NB4 (cell line): ENCODE measurements around the gene BNC2.

Experiments used
- DNase-seq: peaks from one replicate; pipeline ENCODE4 v3.0.0; 2010; ENCODE audit warnings: low read depth
- H3K4me3 ChIP-seq: one replicate; pipeline ENCODE4 v1.5.1; 2011; ENCODE audit warnings: mild to moderate bottlenecking, low read depth, low read length, moderate library complexity
- MYC ChIP-seq: IDR thresholded peaks from 2 replicates; pipeline ENCODE4 v1.6.1; 2011; ENCODE audit warnings: low read depth, low read length
- POLR2A ChIP-seq: IDR thresholded peaks from 2 replicates; pipeline ENCODE4 v1.6.1; 2011; ENCODE audit warnings: mild to moderate bottlenecking; ENCODE audit not compliant: insufficient read length; ENCODE audit errors: extremely low read depth
- TF ChIP-seq, protein P1 (sequence below): IDR thresholded peaks from one replicate; pipeline ENCODE4 v1.5.1; 2012; ENCODE audit warnings: low read depth, low read length
- TF ChIP-seq, protein P2 (sequence below): IDR thresholded peaks from 2 replicates; pipeline ENCODE4 v1.6.1; 2011; ENCODE audit warnings: low read depth, low read length

The BNC2 gene

DNA sequence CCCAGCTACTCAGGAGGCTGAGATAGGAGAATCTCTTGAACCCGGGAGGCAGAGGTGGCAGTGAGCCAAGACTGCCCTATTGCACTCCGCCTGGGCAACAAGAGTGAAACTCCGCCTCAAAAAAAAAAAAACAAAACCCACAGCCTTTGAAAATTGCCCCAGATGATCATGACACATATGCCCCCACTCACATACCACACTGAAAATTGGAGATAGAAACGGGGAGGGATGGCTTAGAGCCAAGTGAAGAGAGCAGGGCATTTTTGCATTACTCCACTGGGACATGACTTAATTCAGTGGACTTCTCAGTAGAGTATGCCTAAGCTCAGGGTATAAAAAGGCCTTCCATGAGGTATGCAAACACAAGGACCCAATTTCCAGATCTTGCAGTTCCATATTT is 309.3 kb downstream of the BNC2 start:
- no peak overlapping the region for H3K4me3 ChIP-seq
- no peak for DNase-seq
- no peak for TF ChIP-seq POLR2A
- TF ChIP-seq, protein P1, sequence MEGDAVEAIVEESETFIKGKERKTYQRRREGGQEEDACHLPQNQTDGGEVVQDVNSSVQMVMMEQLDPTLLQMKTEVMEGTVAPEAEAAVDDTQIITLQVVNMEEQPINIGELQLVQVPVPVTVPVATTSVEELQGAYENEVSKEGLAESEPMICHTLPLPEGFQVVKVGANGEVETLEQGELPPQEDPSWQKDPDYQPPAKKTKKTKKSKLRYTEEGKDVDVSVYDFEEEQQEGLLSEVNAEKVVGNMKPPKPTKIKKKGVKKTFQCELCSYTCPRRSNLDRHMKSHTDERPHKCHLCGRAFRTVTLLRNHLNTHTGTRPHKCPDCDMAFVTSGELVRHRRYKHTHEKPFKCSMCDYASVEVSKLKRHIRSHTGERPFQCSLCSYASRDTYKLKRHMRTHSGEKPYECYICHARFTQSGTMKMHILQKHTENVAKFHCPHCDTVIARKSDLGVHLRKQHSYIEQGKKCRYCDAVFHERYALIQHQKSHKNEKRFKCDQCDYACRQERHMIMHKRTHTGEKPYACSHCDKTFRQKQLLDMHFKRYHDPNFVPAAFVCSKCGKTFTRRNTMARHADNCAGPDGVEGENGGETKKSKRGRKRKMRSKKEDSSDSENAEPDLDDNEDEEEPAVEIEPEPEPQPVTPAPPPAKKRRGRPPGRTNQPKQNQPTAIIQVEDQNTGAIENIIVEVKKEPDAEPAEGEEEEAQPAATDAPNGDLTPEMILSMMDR: no peak
- TF ChIP-seq, protein P2, sequence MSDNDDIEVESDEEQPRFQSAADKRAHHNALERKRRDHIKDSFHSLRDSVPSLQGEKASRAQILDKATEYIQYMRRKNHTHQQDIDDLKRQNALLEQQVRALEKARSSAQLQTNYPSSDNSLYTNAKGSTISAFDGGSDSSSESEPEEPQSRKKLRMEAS: no peak
- TF ChIP-seq MYC: no peak

DNA sequence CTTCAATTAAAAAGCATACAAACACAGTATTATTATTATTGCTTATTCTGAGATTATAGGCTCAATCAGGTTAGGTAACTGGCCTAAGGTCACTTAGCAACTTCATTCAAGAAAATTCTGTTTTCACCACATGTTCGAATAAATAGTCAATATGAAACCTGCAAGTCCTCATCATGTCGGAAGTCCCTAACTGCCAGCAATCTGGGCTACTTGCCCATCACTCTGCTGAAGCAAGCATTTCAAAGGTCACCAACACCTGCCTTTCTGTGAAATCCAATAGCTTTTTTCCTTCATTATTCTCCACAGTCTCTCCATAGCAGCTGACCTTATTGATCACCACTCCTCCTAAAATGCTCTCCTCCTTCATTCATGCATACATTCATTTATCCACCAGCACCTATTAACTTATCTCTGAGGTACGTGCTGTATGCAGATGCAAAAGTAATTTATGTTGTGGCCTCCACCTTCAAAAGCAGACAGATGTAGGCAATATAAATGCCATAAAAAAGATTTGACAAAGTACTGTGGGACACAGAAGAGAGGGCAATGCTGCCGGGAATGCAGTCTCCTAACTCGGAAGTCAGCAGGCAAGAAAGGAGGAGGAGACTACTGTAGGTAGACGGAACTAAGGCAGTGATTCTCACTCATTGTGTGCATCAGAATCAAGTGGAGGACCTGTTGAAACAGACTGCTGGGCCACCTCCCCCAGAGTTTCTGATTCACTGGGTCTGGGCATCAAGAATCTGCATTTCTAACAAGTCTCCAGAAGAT is 310.9 kb downstream of the BNC2 start:
- no peak for TF ChIP-seq POLR2A
- TF ChIP-seq, protein P2: no peak
- no peak for TF ChIP-seq MYC
- TF ChIP-seq, protein P1: no peak
- no peak for DNase-seq
- no peak overlapping the region for H3K4me3 ChIP-seq

DNA sequence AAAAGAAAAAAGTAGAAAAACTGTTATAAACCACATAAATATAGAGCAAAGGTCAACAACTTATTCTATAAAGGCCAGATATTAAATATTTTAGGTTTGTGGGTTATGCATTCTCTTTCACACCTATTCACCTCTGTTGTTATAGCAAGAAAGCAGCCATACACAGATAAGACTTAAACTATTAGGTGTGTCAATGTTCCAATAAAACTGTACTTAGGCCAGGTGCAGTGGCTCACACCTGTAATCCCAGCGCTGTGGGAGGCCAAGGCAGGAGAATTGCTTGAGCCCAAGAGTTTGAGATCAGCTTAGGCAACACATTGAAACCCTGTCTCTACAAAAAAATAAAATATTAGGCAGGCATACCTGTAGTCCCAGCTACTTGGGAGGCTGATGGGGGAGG is 314.7 kb downstream of the BNC2 start:
- no peak for DNase-seq
- H3K4me3 ChIP-seq: no peak overlapping the region
- no peak for TF ChIP-seq MYC
- TF ChIP-seq, protein P2: no peak
- TF ChIP-seq, protein P1: no peak
- TF ChIP-seq POLR2A: no peak

DNA sequence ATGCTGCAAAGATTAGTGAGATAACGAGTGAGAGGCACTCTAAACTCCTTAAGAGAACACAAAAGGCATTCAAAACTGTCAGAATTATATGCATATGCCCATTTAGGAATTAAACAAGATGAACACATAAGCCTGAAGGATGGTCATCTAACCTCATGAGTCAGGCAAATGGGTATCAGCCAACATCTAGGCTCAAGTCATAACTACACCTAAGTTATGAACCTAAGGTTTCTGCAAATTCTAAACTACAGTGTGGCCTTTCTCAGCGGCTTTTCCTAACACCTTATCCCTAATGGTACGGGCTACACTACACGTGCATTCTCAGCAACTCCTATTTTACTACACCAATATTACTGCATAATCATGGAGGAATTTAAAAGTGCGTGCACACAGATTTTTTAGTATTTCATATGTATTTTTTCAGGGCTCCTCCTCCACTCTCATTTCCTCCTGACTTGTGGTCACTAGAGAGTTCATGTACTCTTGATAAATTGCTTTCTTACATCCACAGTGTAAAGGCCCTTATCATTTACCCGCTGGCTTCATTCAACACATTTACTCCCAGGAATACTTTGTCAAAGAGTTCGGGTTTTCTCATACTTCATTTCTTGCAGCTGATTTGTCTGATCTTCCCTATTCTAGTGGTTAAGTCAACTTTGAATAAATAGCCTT is 316.5 kb downstream of the BNC2 start:
- TF ChIP-seq, protein P2: no peak
- TF ChIP-seq MYC (no peak), POLR2A (no peak)
- TF ChIP-seq, protein P1: no peak
- no peak overlapping the region for H3K4me3 ChIP-seq
- DNase-seq: no peak

DNA sequence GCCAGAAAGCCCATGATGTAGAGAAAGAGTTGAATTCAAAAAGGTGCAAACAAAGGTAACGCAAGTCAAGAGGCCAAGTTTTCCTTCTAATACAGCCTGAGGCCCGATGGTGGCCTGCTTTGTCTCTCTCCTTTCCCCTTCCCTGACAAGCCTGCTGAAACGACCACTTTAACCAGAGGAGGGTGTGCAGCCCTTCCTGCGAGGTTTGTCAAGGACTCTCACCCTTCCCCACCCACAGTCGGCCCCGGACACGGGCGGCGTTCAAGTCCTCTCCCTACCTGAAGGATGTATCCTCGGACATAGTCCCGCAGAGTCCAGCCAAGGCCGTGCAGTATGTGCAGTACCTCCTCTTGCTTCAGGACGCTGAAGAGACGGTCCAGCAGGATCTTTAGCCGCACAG is 318.2 kb downstream of the BNC2 start:
- H3K4me3 ChIP-seq: no peak overlapping the region
- DNase-seq: no peak
- TF ChIP-seq, protein P1: no peak
- TF ChIP-seq MYC (no peak), POLR2A (no peak)
- TF ChIP-seq, protein P2: no peak
